ENCODE measurements around the gene BARHL1.

DNA sequence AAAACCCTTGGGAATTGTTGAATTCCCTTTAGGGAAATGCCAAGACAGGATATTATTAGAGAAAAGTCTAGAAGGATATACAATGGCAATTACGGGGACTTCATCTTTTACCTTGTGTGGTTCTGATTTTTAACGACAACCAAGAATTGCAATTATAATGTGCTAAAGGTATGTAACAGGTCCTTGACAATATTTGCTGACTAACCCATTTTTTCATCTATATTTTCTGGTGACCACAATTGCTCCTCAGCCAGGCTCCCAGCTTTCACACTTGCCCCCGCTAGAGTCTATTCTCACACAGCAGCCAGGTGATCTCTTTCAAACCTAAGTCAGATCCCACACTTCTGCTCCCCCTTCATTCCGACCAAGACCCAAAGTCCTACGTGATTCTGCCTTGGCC lies 34.3 kb downstream of the BARHL1 start:
- TF ChIP-seq, protein P1, sequence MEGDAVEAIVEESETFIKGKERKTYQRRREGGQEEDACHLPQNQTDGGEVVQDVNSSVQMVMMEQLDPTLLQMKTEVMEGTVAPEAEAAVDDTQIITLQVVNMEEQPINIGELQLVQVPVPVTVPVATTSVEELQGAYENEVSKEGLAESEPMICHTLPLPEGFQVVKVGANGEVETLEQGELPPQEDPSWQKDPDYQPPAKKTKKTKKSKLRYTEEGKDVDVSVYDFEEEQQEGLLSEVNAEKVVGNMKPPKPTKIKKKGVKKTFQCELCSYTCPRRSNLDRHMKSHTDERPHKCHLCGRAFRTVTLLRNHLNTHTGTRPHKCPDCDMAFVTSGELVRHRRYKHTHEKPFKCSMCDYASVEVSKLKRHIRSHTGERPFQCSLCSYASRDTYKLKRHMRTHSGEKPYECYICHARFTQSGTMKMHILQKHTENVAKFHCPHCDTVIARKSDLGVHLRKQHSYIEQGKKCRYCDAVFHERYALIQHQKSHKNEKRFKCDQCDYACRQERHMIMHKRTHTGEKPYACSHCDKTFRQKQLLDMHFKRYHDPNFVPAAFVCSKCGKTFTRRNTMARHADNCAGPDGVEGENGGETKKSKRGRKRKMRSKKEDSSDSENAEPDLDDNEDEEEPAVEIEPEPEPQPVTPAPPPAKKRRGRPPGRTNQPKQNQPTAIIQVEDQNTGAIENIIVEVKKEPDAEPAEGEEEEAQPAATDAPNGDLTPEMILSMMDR (IDR thresholded peaks at IDR 0.05) = no peak
- no peak for TF ChIP-seq JUN (IDR thresholded peaks at IDR 0.05)
- TF ChIP-seq SREBF2 (IDR thresholded peaks at IDR 0.05) = no peak
- TF ChIP-seq PHF8 (IDR thresholded peaks at IDR 0.05; ENCODE audit: borderline replicate concordance, low read depth) = no peak
- no peak for TF ChIP-seq POLR2A (IDR thresholded peaks at IDR 0.05; ENCODE audit: low read length)
- TF ChIP-seq, protein P2, sequence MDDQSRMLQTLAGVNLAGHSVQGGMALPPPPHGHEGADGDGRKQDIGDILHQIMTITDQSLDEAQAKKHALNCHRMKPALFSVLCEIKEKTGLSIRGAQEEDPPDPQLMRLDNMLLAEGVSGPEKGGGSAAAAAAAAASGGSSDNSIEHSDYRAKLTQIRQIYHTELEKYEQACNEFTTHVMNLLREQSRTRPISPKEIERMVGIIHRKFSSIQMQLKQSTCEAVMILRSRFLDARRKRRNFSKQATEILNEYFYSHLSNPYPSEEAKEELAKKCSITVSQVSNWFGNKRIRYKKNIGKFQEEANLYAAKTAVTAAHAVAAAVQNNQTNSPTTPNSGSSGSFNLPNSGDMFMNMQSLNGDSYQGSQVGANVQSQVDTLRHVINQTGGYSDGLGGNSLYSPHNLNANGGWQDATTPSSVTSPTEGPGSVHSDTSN (IDR thresholded peaks at IDR 0.05) = no peak
- TF ChIP-seq RFX5 (IDR thresholded peaks at IDR 0.05) = no peak
- no peak for TF ChIP-seq JUNB (IDR thresholded peaks at IDR 0.05)
